ENCODE results near the gene PTH1R.
A peak's percentile ranks its signal among the peaks of the same experiment; 100 is the strongest.

The PTH1R gene

GRCh38 chr3:46878781-46879436, 1.4 kb downstream of the PTH1R start:
- TF ChIP-seq CTCF (IDR thresholded peaks at IDR 0.05; ENCODE audit: low read length, missing control alignments) = no peak
- no peak overlapping the region for H3K4me3 ChIP-seq (replicated peaks; ENCODE audit: low read depth, low read length)
- DNase-seq (ENCODE audit: low read depth) = no peak

GRCh38 chr3:46880884-46881595, 3.5 kb downstream of the PTH1R start:
- no peak for DNase-seq (ENCODE audit: low read depth)
- H3K4me3 ChIP-seq (replicated peaks; ENCODE audit: low read depth, low read length) = no peak overlapping the region
- TF ChIP-seq CTCF (IDR thresholded peaks at IDR 0.05; ENCODE audit: low read length, missing control alignments) = no peak

- peak overlapping the region; percentile 51 for H3K4me3 ChIP-seq (replicated peaks; ENCODE audit: low read depth, low read length)
- DNase-seq (ENCODE audit: low read depth) = no peak
- no peak for TF ChIP-seq CTCF (IDR thresholded peaks at IDR 0.05; ENCODE audit: low read length, missing control alignments)
Measured at GRCh38 chr3:46881596-46882376, 4.3 kb downstream of the PTH1R start.

- peak; percentile 44 for DNase-seq (ENCODE audit: low read depth)
- no peak for TF ChIP-seq CTCF (IDR thresholded peaks at IDR 0.05; ENCODE audit: low read length, missing control alignments)
- H3K4me3 ChIP-seq (replicated peaks; ENCODE audit: low read depth, low read length) = peak overlapping the region; percentile 51
Measured at GRCh38 chr3:46882377-46883053, 5.0 kb downstream of the PTH1R start.

GRCh38 chr3:46883054-46883829, 5.7 kb downstream of the PTH1R start:
- DNase-seq (ENCODE audit: low read depth) = peak; percentile 35
- peak overlapping the region; percentile 51 for H3K4me3 ChIP-seq (replicated peaks; ENCODE audit: low read depth, low read length)
- TF ChIP-seq CTCF (IDR thresholded peaks at IDR 0.05; ENCODE audit: low read length, missing control alignments) = no peak

- TF ChIP-seq CTCF (IDR thresholded peaks at IDR 0.05; ENCODE audit: low read length, missing control alignments) = no peak
- H3K4me3 ChIP-seq (replicated peaks; ENCODE audit: low read depth, low read length) = no peak overlapping the region
- no peak for DNase-seq (ENCODE audit: low read depth)
Measured at GRCh38 chr3:46883830-46884185, 6.3 kb downstream of the PTH1R start.
